Ishikawa (cell line): Measurements from ENCODE around the gene LIG1.

Source experiments
- CEBPB ChIP-seq: IDR thresholded peaks from 2 replicates; pipeline ENCODE4 v1.6.1; 2012
- CREB1 ChIP-seq: IDR thresholded peaks from 2 replicates; pipeline ENCODE4 v1.6.1; 2012; ENCODE audit warnings: low read depth
- EGR1 ChIP-seq: IDR thresholded peaks from 2 replicates; pipeline ENCODE4 v1.6.1; 2012
- EP300 ChIP-seq: IDR thresholded peaks from 2 replicates; pipeline ENCODE4 v1.6.1; 2012; ENCODE audit warnings: borderline replicate concordance
- FOXM1 ChIP-seq: IDR thresholded peaks from 2 replicates; pipeline ENCODE4 v1.6.1; 2012; ENCODE audit warnings: low read depth, borderline replicate concordance
- MAX ChIP-seq: IDR thresholded peaks from 2 replicates; pipeline ENCODE4 v1.6.1; 2012
- NFIC ChIP-seq: IDR thresholded peaks from 2 replicates; pipeline ENCODE4 v1.6.1; 2012
- RAD21 ChIP-seq: IDR thresholded peaks from 2 replicates; pipeline ENCODE4 v1.6.1; 2012; ENCODE audit warnings: low read depth
- REST ChIP-seq: IDR thresholded peaks from 2 replicates; pipeline ENCODE4 v1.6.1; 2012; ENCODE audit warnings: low read depth, mild to moderate bottlenecking
- TAF1 ChIP-seq: IDR thresholded peaks from 2 replicates; pipeline ENCODE4 v1.6.1; 2012; ENCODE audit warnings: low read depth, mild to moderate bottlenecking
- TCF12 ChIP-seq: IDR thresholded peaks from 2 replicates; pipeline ENCODE4 v1.6.1; 2012; ENCODE audit warnings: low read depth
- TEAD4 ChIP-seq: IDR thresholded peaks from 2 replicates; pipeline ENCODE4 v1.6.1; 2012
- USF1 ChIP-seq: IDR thresholded peaks from 2 replicates; pipeline ENCODE4 v1.6.1; 2012
- YY1 ChIP-seq: IDR thresholded peaks from 2 replicates; pipeline ENCODE4 v1.6.1; 2012; ENCODE audit warnings: low read depth
- ZBTB7A ChIP-seq: IDR thresholded peaks from 2 replicates; pipeline ENCODE4 v1.6.1; 2012; ENCODE audit warnings: low read depth

LIG1 gene

GRCh38 chr19:48103922-48104321 lies 66.2 kb downstream of the LIG1 start:
- TF ChIP-seq TCF12 (no peak), TEAD4 (no peak), CEBPB (no peak), NFIC (no peak), FOXM1 (no peak), RAD21 (no peak), ZBTB7A (no peak), TAF1 (no peak), EGR1 (no peak), MAX (no peak)

- TF ChIP-seq EGR1: no peak
- peak; percentile 54; the same call in 1 of the 2 replicates for TF ChIP-seq NFIC
- no peak for TF ChIP-seq REST
- peak; percentile 77 for TF ChIP-seq RAD21
- 0 out of 2 replicates have a peak, but pooled peaks have one; percentile 15 for TF ChIP-seq YY1
Measured at GRCh38 chr19:48102870-48103751, 67.0 kb downstream of the LIG1 start.

DNA sequence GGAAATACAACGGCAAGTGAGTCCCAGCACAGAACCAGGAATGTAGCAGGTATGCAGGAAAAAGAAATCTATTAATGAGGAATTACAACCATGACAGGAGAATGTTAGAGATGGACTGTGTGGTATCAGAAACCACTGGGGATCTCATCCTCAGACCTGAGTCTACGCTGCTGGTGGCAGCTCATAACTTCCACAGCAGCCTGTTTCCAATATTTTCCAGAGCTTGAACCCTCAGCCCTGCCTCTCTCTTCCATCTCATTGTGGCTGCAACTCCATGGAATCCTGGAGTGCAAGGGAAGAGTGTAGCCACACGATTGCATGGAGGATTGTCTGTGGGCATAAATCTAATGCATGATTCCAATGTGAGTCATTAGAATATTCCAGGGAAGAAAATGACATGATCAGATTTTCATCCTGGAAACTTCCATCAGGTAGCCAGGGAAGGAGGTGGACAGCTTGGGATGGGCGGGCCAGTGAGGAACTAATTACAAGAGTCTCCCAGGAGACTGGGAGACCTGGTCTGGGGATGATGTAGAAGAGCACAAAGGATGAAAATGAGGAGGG lies 74.5 kb downstream of the LIG1 start:
- no peak for TF ChIP-seq YY1
- TF ChIP-seq RAD21: no peak
- TF ChIP-seq MAX: no peak
- TF ChIP-seq TEAD4: no peak
- TF ChIP-seq TAF1: no peak
- TF ChIP-seq EGR1: no peak
- no peak for TF ChIP-seq EP300
- no peak for TF ChIP-seq TCF12
- TF ChIP-seq ZBTB7A: no peak
- TF ChIP-seq USF1: no peak
- TF ChIP-seq CEBPB: no peak

- TF ChIP-seq RAD21 (no peak), ZBTB7A (no peak), TCF12 (no peak), EP300 (no peak), FOXM1 (no peak), REST (no peak), TEAD4 (no peak), MAX (no peak), TAF1 (no peak), CEBPB (no peak), NFIC (no peak), CREB1 (no peak), EGR1 (no peak), YY1 (no peak), USF1 (no peak)
Measured at GRCh38 chr19:48094855-48095203, 75.3 kb downstream of the LIG1 start.

DNA sequence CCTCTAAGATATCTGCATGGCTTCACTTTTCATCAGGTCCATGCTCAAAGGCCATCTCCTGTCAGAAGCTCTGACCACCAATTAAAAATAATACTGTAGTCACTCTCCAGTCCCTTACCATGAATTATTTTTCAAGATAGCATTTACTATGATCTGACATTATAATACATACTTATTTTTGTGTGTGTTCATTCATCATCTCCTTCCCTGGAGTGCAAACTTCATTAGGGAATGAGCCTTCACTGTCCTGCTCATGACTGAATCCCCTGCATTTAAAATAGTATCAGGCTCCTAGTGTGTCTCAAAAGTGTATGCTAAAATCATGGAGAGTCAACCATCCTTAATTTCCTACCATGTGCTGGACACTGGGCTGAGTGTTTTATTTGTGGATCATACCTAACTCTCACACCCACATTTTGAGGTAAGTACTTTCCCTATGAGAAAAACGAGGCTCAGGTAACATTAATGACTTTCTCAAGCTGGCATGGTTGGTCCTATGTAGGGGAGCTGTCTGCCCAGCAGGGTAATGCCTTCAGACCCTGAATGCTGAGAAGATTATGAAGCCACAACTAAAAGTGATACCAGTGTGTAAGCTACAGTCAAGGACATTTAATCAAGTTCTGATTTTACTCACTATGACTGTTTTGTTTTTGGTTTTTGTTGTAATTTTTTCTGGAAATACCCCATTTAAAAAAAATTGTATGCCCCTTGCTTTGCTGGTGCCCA lies 75.9 kb downstream of the LIG1 start:
- TF ChIP-seq TAF1 (no peak), RAD21 (no peak), EP300 (no peak), ZBTB7A (no peak), CEBPB (no peak), EGR1 (no peak), YY1 (no peak), FOXM1 (no peak), USF1 (no peak), TCF12 (no peak), TEAD4 (no peak), CREB1 (no peak), NFIC (no peak), REST (no peak), MAX (no peak)
